Raji (cell line): ENCODE data around the gene UVRAG.

ENCODE experiments used
- POLR2A ChIP-seq: IDR thresholded peaks from 2 replicates; pipeline ENCODE4 v1.6.1; 2011; ENCODE audit warnings: low read depth, low read length, control low read depth; ENCODE audit not compliant: insufficient read depth

The UVRAG gene

DNA sequence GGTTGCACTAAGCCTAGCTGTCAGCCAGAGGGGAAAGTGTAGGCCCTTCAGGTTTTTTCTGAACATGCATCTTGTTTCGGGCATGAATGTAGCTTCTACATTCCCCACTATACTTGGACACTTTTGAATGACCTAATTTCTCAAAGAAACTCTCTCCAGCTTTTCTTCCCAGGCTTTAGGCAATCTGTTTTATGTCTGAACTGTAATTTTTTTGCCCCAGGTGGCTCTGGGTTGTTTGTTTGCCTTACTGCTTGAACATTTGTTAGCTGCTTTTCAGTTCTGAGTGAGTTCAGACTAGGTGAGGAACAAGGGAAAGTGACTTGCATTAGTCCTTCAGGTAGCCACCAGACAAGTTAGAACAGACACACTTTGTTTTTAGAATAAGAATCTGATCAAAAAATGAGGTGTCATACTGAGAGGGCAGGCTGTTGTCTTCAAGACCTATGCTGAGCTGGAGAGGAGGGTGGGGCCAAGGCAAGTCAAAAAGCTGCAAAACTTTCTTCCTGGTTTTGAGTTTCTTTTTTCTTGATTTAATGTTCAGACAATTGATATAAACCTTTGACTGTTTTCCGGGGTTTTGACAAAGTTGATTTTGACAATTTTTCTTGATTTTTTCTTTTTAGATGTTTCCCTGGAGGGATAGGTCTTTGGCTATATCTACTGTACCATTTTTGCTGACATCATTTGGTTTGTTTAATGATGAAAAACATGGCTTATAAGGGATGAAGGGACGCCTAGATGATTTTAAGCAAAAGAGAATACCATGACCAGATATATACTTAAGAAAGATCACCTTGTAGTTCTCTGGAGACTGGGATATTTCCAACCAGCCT, 208.4 kb downstream of the UVRAG start:
- TF ChIP-seq POLR2A = no peak

DNA sequence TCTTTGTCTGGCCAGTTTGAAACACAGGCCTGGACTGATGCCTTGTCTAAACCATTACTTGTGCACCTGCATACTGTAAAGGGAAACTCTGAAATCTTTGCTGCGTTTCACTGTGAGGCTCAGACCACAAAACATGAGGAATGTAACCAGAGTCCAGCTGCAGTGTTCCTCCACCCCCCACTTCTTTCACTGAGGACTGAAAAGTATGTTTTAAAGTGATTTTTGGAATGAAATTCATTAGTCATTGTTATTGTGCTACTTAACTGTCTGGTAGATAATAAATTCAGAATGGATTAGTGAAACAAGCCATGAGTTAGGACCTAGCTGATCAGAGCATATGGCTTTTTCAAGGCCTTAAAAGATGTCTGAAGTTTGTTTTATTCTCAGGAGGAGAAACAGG, 210.1 kb downstream of the UVRAG start:
- no peak for TF ChIP-seq POLR2A

DNA sequence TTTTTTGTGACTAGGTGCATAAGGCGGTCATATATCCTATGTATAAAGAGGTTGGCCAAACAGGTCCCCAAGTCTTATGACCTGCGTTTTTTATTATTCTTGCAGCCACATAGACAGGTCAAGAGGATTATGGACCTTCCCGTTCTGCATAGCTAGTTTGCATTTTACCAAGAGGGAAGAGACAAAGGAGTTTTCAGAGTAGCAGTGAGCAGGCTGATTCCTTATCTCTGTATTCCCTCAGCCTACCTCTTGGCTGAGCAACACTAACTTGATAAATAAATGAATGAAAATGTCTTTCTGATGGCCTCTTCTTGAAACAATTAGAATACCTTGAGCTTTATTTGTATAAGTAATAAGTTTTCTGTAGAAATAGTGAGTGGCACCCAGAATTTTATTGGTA, 210.8 kb downstream of the UVRAG start:
- no peak for TF ChIP-seq POLR2A

DNA sequence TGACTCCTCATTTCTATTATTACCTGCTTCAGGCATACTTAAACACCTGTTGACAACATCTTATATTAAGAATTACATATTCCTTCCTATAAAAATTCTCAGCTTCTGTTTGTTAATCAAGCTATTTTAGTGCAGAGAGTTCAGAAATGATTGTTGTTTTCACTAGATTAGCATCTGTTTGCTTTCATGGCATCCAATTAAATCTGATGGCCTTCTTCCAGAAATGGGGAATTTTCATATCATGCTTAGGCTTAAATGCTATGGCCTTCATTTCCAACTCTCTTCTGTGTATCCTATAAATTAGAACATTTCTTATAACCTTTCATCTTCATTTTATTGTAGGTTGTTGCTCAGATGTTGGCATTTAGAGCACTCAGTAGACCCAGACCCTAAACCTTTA, 211.3 kb downstream of the UVRAG start:
- TF ChIP-seq POLR2A = no peak

DNA sequence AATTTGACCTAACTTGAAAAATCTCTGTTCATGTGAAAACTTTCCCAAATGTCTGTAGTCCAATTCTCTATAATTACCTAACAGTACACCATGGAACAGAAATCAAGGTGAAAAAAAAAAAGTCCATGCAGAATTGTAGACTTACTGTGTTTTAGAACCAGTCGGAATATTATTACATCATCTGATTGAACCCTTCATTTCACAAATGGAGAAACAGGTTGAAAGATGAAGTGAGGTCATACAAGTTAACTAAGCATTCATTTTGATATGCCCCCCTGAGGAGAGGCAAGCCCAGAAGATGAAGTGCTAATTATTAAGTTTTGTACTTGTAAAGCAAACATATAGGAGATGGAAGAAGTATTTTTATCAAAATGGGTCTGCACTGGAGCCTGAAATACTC, 211.9 kb downstream of the UVRAG start:
- TF ChIP-seq POLR2A = no peak

DNA sequence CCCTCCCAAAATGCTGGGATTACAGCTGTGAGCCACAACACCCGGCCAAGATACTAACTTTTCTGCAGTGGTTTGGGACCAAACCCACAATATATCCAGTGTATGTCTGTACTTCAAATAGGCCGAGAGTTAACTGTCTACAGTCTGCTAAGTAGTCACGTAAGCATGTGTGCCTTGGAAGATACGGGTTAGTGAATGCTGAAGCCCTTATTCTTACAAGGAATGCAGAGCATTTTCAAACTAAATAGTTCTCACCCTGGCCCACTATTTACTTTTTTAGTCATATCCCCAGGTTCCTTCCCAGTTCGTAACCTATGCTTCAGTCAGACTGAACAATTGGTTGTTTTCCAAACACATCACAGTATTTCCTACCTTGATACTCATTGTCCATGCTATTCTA, 215.3 kb downstream of the UVRAG start:
- no peak for TF ChIP-seq POLR2A

DNA sequence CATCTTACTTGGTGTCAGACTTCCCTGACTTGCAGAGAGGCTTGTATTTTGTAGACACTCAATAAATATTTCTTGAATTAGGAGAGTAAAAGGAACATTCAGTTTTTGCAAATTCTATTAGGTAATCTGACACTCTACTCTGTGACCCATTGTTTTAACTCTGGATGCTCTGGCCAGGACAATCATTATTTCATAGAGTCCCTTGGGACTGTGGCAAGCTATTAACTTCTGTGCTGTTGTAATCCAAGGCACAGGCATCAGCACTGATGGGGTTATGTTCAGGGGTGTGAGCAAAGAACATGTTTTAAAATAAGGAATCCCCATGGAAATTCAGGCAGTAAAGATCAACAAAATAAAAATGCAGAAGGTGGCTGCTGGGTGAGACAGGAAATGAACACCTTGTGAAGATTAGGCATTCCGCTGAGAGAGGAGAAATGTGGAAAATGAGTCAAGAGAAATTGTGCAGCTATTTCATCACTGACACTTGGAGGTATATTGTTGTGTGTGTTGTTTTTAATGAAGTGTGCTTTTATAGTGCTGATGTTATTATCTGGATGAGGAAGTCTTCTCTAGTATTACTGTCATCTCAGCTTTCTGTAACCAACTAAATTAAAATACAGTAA, 216.1 kb downstream of the UVRAG start:
- no peak for TF ChIP-seq POLR2A

DNA sequence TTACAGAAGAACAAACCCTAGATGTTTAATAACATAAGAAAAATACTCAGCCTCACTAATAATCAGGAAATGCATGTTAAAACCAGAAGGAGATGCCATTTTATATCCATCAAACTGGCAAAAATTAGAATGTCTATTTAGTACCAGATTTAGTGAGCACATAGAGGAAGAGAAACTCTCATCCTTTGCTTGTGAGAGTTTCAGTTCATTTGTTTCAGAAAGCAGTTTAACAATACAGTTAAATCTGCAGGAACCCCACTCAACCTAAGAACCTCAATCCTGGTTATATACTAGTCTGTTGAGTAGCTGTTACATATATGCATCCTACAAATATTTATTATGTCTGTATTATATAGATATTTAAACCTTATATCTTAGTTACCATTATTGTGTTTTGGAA, 218.7 kb downstream of the UVRAG start:
- TF ChIP-seq POLR2A = no peak

DNA sequence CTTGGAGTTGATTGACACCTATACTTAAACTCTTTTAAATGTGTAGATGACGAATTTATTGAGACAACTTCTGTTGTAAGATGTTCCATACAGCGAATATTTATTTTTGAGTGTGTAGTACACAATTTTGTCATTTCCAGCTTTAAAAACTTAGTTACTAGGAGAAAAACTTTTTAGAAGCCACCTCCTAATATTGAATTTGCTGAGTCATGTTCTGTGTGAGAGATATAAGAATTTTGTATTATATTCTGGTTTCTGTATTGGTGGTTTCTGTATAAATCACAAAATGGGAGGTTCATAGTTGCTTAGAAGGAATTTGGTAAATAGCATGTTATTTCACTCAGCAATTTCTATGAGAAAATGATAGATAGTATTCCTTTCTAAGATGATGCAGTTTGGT, 220.0 kb downstream of the UVRAG start:
- TF ChIP-seq POLR2A = no peak

DNA sequence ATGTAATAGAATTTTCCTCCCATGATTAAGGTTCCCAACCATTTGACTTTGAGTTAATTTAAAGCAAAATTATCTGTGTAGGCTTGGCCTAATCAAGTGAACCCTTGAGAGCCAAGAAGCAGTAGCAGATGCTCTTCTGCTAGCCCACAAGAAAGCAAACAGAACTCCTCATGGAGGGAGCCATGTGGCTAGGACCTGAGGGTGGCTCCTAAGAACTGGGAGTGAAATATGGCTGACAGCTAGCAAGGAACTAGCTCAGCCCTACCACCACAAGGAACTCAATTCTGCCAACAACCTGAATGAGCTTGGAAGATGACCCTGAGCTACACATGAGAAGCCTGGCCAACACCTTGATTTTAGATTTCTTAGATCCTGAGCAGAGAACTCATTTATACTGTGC, 223.6 kb downstream of the UVRAG start:
- no peak for TF ChIP-seq POLR2A

DNA sequence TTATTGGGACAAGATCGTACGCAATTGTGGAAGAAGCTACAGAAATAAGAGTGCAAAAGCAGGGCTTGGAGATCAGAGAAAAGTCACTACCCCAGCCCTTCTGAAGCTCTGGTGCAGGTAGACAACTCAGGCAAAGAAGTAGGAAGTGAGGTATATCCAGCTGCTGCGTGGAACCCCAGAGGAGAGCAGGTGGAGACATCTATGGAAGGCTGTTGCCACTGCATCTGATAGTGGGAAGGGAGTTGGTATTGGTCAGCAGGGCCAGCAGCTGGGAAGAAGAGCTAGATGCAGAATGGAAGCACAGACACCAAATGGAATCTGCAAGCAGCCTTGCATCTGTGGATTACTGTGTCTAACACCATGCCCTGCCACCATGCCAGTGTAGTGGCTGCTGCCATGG, 226.2 kb downstream of the UVRAG start:
- TF ChIP-seq POLR2A = no peak

DNA sequence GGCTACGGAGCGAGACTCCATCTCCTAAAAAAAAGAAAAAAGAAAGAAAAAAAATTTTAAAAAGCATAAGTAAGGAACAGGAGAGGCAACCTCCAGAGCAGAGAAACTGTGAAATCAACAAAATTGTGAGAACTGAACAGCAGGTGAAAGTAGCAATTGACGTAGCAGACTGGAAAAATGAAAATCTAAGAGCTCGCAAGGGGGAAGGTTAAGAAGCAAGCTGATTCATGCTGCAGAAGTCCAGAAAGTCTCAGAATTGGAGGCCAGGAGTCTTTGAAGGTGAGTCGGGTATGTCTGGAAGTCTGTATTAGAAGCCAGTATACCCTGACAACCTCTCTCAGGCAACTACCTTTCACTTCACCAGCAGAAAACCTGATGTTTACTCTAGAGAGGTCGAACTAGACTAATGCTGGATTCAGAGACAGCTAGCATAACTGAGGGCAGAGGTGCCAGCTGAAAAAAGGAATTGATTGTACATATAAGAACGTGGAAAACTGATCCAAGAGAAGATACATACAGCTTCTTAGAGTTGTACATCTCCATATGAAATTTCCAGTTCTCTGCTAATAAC, 229.8 kb downstream of the UVRAG start:
- TF ChIP-seq POLR2A = no peak

DNA sequence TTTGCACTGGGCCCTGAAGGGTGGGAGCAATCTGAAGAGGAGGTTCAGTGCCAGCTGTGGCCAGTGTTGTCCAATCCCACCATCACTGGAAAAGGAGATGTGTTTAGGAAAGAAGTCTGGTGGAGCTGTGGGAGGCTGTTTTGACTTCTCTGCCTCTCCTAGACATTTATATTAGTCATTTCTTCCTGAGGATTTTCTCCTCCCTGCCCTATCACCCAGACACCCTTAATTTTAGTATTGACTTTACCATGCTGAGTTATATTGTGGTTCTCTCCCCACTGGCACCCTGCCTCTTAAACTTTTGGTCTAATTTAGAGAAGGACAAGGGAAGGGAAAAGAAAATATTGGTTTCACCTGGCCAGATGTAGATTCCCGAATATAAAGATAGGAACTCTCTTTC, 232.2 kb downstream of the UVRAG start:
- no peak for TF ChIP-seq POLR2A

DNA sequence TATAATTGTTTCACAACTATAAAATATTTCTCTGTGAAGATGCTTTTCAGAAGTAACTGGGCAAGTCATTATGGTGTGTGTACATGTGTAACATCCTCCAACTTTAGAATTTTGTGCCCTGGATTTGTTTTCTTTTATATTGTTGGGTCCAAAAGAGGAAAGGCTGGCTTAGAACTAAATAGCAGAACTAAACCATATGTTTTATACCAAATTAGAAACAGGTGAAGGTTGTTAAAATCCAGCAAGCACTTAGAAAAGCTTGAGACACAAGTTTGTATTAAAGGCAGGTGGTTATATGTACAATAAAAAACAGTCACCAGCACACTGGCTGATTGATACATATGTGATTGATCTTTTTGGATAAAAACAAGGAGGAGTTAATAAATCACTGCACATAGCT, 232.8 kb downstream of the UVRAG start:
- TF ChIP-seq POLR2A = no peak

DNA sequence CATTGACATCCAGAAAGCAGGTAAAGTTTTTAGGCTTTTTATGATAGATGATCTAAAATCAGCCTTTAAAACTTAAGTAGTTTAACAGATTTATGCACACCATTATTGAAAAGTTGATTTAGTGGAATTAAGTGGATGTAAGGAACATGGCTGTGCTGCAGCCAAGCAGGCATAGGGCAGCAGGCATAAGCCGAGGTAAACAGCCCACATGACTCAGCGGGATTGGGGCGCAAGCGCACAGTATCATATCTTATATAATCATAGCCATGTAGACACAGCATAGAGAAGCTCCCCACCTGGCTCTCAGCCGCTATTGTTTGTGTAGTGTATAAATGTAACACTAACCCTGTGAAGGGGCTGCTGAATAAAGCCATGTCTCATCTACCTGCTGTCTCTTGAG, 233.8 kb downstream of the UVRAG start:
- no peak for TF ChIP-seq POLR2A

DNA sequence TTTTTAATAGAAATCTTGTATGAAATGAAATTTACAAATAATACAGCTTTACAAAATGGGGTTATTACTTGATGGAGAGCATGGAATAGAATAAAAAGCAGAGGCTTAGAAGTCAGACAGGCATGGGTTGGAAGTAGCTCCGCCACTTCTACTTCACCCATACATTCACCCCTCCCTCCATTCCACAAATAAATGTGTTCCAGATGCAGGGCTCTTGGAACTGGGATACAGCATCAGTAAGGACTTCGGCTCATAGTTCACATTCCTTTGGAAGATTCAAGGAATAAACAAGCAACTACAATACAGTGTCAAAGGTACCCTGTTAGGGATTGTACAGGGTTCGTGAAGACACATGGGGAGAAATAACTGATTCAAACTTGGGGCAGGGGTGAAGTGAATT, 234.5 kb downstream of the UVRAG start:
- TF ChIP-seq POLR2A = no peak
